Measurements from ENCODE around the gene WDR48.

WDR48 gene

GRCh38 chr3:39118931-39119660 lies 67.3 kb downstream of the WDR48 start:
- TF ChIP-seq CTCF (IDR thresholded peaks at IDR 0.05), result no peak
- DNase-seq (ENCODE audit: low spot score), result no peak
- Histone ChIP-seq H3K4me3 (no peak overlapping the region), H3K27ac (no peak overlapping the region)

GRCh38 chr3:39121621-39122020 lies 69.8 kb downstream of the WDR48 start:
- TF ChIP-seq CTCF (IDR thresholded peaks at IDR 0.05), result no peak
- H3K4me3 ChIP-seq, result no peak overlapping the region
- no peak for DNase-seq (ENCODE audit: low spot score)
- H3K27ac ChIP-seq, result no peak overlapping the region

- Histone ChIP-seq H3K27ac (no peak overlapping the region), H3K4me3 (no peak overlapping the region)
- no peak for DNase-seq (ENCODE audit: low spot score)
- TF ChIP-seq CTCF (IDR thresholded peaks at IDR 0.05), result no peak
Measured at GRCh38 chr3:39122813-39123212, 71.0 kb downstream of the WDR48 start.

- H3K27ac ChIP-seq, result no peak overlapping the region
- DNase-seq (ENCODE audit: low spot score), result no peak
- no peak overlapping the region for H3K4me3 ChIP-seq
- peak; percentile 27 for TF ChIP-seq CTCF (IDR thresholded peaks at IDR 0.05)
Measured at GRCh38 chr3:39124876-39125840, 73.3 kb downstream of the WDR48 start.

GRCh38 chr3:39125841-39126500 lies 74.2 kb downstream of the WDR48 start:
- H3K4me3 ChIP-seq, result no peak overlapping the region
- no peak for TF ChIP-seq CTCF (IDR thresholded peaks at IDR 0.05)
- no peak overlapping the region for H3K27ac ChIP-seq
- DNase-seq (ENCODE audit: low spot score), result no peak

- Histone ChIP-seq H3K4me3 (no peak overlapping the region), H3K27ac (no peak overlapping the region)
- no peak for TF ChIP-seq CTCF (IDR thresholded peaks at IDR 0.05)
- DNase-seq (ENCODE audit: low spot score), result no peak
Measured at GRCh38 chr3:39126532-39127071, 74.8 kb downstream of the WDR48 start.
